HuH-7 (cell line): ENCODE data around the gene ZAP70.

Experiments used
- DNase-seq: peaks from one replicate; pipeline ENCODE4 v3.0.0; 2011; ENCODE audit warnings: low spot score

ZAP70 gene

GRCh38 chr2:97752342-97753334 lies 39.3 kb downstream of the ZAP70 start:
- DNase-seq, result no peak

GRCh38 chr2:97754690-97755346 lies 41.4 kb downstream of the ZAP70 start:
- no peak for DNase-seq

- no peak for DNase-seq
Observed at GRCh38 chr2:97755491-97755890, 42.1 kb downstream of the ZAP70 start.

GRCh38 chr2:97757062-97757461 lies 43.7 kb downstream of the ZAP70 start:
- DNase-seq, result no peak

GRCh38 chr2:97758131-97758705 lies 44.8 kb downstream of the ZAP70 start:
- DNase-seq, result no peak

GRCh38 chr2:97759727-97760407 lies 46.5 kb downstream of the ZAP70 start:
- no peak for DNase-seq

GRCh38 chr2:97760480-97761049 lies 47.2 kb downstream of the ZAP70 start:
- no peak for DNase-seq

- DNase-seq, result no peak
Observed at GRCh38 chr2:97761192-97761591, 47.8 kb downstream of the ZAP70 start.

GRCh38 chr2:97763176-97763845 lies 49.9 kb downstream of the ZAP70 start:
- no peak for DNase-seq

GRCh38 chr2:97764559-97765263 lies 51.3 kb downstream of the ZAP70 start:
- no peak for DNase-seq

- DNase-seq, result no peak
Observed at GRCh38 chr2:97765933-97766332, 52.6 kb downstream of the ZAP70 start.

GRCh38 chr2:97766567-97766966 lies 53.2 kb downstream of the ZAP70 start:
- no peak for DNase-seq

- no peak for DNase-seq
Observed at GRCh38 chr2:97769308-97769707, 55.9 kb downstream of the ZAP70 start.

GRCh38 chr2:97769711-97770110 lies 56.3 kb downstream of the ZAP70 start:
- DNase-seq, result no peak

- DNase-seq, result no peak
Observed at GRCh38 chr2:97770445-97770844, 57.1 kb downstream of the ZAP70 start.

- DNase-seq, result peak; percentile 70
Observed at GRCh38 chr2:97774425-97774824, 61.0 kb downstream of the ZAP70 start.

- DNase-seq, result no peak
Observed at GRCh38 chr2:97775074-97775473, 61.7 kb downstream of the ZAP70 start.

- DNase-seq, result no peak
Observed at GRCh38 chr2:97779141-97779540, 65.8 kb downstream of the ZAP70 start.

GRCh38 chr2:97781981-97782380 lies 68.6 kb downstream of the ZAP70 start:
- no peak for DNase-seq

- no peak for DNase-seq
Observed at GRCh38 chr2:97784953-97785352, 71.6 kb downstream of the ZAP70 start.

- no peak for DNase-seq
Observed at GRCh38 chr2:97785818-97786217, 72.4 kb downstream of the ZAP70 start.
